Dendritic cell treated with granulocyte-macrophage colony-stimulating factor and Interleukin-4, amounts not matched to agents 40 ng/mL and 50 ng/mL, for 4 days (primary cell): ENCODE results near the gene SLC35F1.
"Not testable (repeated sequence)": the region's sequence is repeated elsewhere in the genome, so short reads cannot be mapped to it uniquely, and the experiment has no call there.

ENCODE experiments used
- H3K27ac Mint-ChIP-seq: one replicate; pipeline ENCODE4 v1.8.0; 2022; ENCODE audit warnings: mild to moderate bottlenecking, mixed read lengths
- H3K27me3 Mint-ChIP-seq: one replicate; pipeline ENCODE4 v1.8.0; 2022; ENCODE audit warnings: mild to moderate bottlenecking, mixed read lengths
- H3K36me3 Mint-ChIP-seq: one replicate; pipeline ENCODE4 v1.8.0; 2022; ENCODE audit warnings: low read depth, mixed read lengths
- H3K4me1 Mint-ChIP-seq: one replicate; pipeline ENCODE4 v1.8.0; 2022; ENCODE audit warnings: low read depth, mixed read lengths
- H3K4me3 Mint-ChIP-seq: one replicate; pipeline ENCODE4 v1.8.0; 2022; ENCODE audit warnings: mild to moderate bottlenecking, moderate library complexity, mixed read lengths
- H3K9me3 Mint-ChIP-seq: one replicate; pipeline ENCODE4 v1.8.0; 2022; ENCODE audit warnings: mixed read lengths
- intact Hi-C: fragments of 100-400 bp; cut with micrococcal nuclease; formaldehyde crosslinking; loops from one replicate; pipeline ENCODE4 v1.15.0; 2022

Gene SLC35F1

GRCh38 chr6:117906958-117907600, at the start of gene SLC35F1:
Gene SLC35F1 (plus strand): TSS chr6:117907264.
- Mint-ChIP-seq H3K9me3 (no peaks in the 10 kb centered on the region), H3K36me3 (no peaks in the 10 kb centered on the region), H3K4me1 (no peaks in the 10 kb centered on the region), H3K27me3 (peaks cover 60% of the 10 kb centered on the region), H3K4me3 (peak within 1 kb of the TSS; percentile 64), H3K27ac (no peak within 1 kb of the TSS)
- intact Hi-C loops, result no loop called here

DNA sequence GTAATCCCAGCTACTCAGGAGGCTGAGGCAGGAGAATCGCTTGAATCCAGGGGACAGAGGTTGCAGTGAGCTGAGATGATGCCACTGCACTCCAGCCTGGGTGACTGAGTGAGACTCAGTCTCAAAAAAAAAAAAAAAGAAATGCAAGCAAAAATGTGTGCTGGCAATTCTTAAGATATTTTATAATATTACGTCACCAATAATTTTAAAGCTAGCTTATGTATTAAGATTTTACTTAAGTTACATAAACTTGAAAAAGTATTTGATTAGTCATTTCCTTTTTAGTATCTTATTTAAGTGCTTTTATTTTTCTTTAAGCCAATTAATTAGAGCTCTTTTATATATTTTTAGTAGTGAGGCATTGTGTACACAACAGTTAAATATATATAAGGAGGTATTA, 48.5 kb upstream of the SLC35F1 start:
- H3K27ac Mint-ChIP-seq, intact Hi-C loops, H3K27me3 Mint-ChIP-seq, H3K36me3 Mint-ChIP-seq, H3K4me1 Mint-ChIP-seq, H3K4me3 Mint-ChIP-seq: not testable (repeated sequence)
- peaks cover 26% of the 10 kb centered on the region for H3K9me3 Mint-ChIP-seq

DNA sequence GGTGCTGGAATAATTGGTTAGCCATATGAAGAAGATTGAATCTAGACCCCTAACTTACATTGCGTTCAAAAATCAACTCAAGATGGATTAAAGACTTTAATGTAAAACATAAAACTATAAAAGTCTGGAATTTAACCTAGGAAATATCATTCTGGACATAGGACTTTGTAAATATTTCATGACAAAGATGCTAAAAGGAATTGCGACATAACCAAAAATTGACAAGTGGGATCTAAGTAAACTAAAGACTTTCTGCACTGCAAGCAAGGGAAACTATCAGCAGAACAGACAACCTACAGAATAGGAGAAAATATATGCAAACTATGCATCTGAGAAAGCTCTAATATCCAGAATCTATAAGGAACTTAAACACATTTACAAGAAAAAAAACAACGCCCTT, 45.5 kb upstream of the SLC35F1 start:
- Mint-ChIP-seq H3K27me3 (no peaks in the 10 kb centered on the region), H3K4me1 (no peaks in the 10 kb centered on the region), H3K27ac (no peak overlapping the region), H3K36me3 (no peaks in the 10 kb centered on the region), H3K4me3 (no peak overlapping the region), H3K9me3 (peaks cover 26% of the 10 kb centered on the region)
- intact Hi-C loops, result no loop called here

GRCh38 chr6:117866561-117866960, 40.5 kb upstream of the SLC35F1 start:
- H3K36me3 Mint-ChIP-seq, result no peaks in the 10 kb centered on the region
- H3K9me3 Mint-ChIP-seq, result peaks cover 12% of the 10 kb centered on the region
- H3K27ac Mint-ChIP-seq, result no peak overlapping the region
- H3K27me3 Mint-ChIP-seq, result no peaks in the 10 kb centered on the region
- no peak overlapping the region for H3K4me3 Mint-ChIP-seq
- H3K4me1 Mint-ChIP-seq, result no peaks in the 10 kb centered on the region
- intact Hi-C loops, result no loop called here

DNA sequence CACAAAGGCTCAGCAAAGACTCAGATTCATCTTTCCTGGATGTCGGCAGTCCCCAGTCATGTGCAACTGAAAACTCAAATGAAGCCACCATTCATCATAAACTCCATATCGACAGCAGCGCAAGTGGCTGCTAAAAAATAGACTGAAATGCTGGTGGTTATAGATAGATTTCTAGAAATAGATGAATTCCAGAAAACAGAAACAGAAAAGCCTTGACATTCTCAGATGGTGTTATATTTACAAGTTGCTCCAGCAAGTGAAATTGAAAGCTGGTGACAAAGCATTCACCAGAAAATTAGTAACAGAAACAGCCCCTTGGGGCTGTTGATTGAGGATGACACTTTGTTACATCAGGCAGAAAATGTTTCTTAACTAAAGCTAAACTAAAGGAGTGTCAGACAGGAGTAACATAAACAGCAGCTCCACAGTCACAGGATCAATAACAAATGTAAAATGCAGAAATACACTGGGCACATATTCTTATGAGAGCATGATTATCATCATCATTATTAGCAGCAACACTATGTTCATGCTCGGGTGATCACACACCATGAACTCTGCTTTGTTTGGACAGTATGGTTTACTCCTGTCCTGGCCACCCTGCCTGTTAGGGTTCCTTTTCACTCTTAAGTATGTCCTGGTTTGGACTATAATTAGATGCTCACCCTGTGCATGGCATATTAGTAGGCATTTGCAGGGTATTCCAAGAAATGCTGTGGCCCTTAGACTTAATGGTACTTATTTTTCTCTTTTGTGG, 36.4 kb upstream of the SLC35F1 start:
- no peaks in the 10 kb centered on the region for H3K4me1 Mint-ChIP-seq
- H3K9me3 Mint-ChIP-seq, result peaks cover 7% of the 10 kb centered on the region
- no peak overlapping the region for H3K4me3 Mint-ChIP-seq
- no peaks in the 10 kb centered on the region for H3K27me3 Mint-ChIP-seq
- H3K36me3 Mint-ChIP-seq, result no peaks in the 10 kb centered on the region
- intact Hi-C loops, result no loop called here
- no peak overlapping the region for H3K27ac Mint-ChIP-seq

DNA sequence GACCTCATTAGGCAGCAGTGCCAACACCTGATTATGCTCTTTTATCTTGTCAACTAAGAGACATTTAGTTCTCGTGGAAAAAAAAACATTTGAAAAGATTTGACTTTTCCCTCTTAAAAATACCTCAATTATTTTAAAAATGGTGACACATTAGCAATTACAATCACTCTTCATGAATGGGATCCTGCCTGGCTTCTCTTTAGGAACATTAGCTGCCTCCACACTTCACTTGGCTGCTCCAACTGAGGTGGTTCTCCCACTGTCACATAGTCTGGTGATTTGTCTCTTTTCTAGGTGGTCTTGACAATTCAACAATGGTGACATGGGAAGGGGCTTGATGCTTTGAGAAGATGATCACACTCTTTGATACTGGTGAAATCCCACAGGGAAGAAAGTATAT, 26.2 kb upstream of the SLC35F1 start:
- intact Hi-C loops, result no loop called here
- no peak overlapping the region for H3K27ac Mint-ChIP-seq
- no peak overlapping the region for H3K4me3 Mint-ChIP-seq
- H3K4me1 Mint-ChIP-seq, result no peaks in the 10 kb centered on the region
- H3K9me3 Mint-ChIP-seq, result no peaks in the 10 kb centered on the region
- no peaks in the 10 kb centered on the region for H3K36me3 Mint-ChIP-seq
- H3K27me3 Mint-ChIP-seq, result no peaks in the 10 kb centered on the region

DNA sequence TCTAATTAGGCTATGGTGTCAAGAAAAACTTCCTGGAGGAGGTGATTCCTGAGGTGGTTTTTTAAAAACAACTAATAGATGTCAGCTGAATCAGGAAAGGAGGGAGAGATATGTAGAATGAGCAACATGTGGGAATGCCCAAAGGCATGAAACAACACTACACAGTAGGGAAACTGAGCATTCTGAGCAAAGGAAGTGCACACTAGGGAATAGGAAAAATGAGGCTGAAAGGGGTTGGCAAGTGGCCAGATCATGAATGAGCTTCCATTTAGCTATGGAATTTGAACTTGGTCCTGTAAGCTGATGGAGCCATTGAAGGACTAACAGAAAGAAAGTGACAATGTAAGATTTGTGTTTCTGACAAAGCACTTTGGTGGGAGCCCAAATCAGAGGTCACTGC, 16.9 kb upstream of the SLC35F1 start:
- Mint-ChIP-seq H3K9me3 (no peaks in the 10 kb centered on the region), H3K4me3 (no peak overlapping the region), H3K36me3 (no peaks in the 10 kb centered on the region), H3K27ac (no peak overlapping the region), H3K27me3 (no peaks in the 10 kb centered on the region), H3K4me1 (no peaks in the 10 kb centered on the region)
- intact Hi-C loops, result no loop called here

- peak overlapping the region; percentile 20 for H3K4me3 Mint-ChIP-seq
- H3K27me3 Mint-ChIP-seq, result peaks cover 60% of the 10 kb centered on the region
- H3K4me1 Mint-ChIP-seq, result no peaks in the 10 kb centered on the region
- intact Hi-C loops, result no loop called here
- no peaks in the 10 kb centered on the region for H3K9me3 Mint-ChIP-seq
- H3K27ac Mint-ChIP-seq, result no peak overlapping the region
- no peaks in the 10 kb centered on the region for H3K36me3 Mint-ChIP-seq
Measured at GRCh38 chr6:117906507-117906957, 532 bp upstream of the SLC35F1 start.

GRCh38 chr6:117907601-117908245, 659 bp downstream of the SLC35F1 start:
- H3K27ac Mint-ChIP-seq, result no peak overlapping the region
- no peaks in the 10 kb centered on the region for H3K4me1 Mint-ChIP-seq
- no peaks in the 10 kb centered on the region for H3K36me3 Mint-ChIP-seq
- no peaks in the 10 kb centered on the region for H3K9me3 Mint-ChIP-seq
- H3K4me3 Mint-ChIP-seq, result peak overlapping the region; percentile 64
- H3K27me3 Mint-ChIP-seq, result peaks cover 60% of the 10 kb centered on the region
- intact Hi-C loops, result no loop called here

DNA sequence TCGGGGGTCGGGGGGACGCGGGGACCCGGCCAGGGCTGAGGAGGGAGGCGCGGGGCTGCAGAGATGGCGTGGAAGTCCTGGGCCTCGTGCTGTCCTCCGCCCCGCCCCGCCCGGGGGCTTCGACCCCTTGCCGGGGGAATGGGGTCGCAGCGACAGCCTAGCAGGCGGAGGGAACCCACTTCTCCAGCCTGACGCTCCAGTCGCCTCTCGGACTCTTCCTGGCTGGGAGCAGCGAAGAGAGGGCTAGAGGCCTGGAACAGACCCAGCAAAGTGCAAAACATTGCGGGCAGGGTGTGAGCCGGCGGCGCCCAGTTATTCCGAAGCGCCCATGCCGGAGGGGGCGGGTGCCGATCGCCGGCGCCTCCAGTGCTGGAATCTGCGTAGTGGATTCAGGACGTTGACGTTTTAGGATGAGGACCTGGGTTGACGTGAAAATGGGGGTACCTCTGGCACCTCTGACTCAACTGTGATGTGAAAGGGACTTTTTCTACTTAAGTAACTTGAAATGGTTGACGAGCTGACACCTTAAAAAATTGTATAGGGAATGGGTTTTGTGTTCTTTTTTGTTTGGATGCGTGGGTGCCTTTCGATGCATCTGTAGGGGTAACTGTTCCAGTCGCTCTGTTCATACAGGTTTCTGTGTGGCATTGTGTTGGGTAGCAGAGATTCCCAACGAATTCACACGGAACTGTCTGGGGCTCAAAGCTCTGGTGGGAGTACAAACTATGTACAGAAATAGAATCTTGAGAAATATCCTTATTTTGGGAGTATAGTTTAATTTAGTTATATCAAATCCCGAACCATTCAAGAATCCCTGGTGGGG, 1.4 kb downstream of the SLC35F1 start:
- no peaks in the 10 kb centered on the region for H3K4me1 Mint-ChIP-seq
- no peak overlapping the region for H3K27ac Mint-ChIP-seq
- no peaks in the 10 kb centered on the region for H3K9me3 Mint-ChIP-seq
- peaks cover 60% of the 10 kb centered on the region for H3K27me3 Mint-ChIP-seq
- H3K36me3 Mint-ChIP-seq, result no peaks in the 10 kb centered on the region
- no peak overlapping the region for H3K4me3 Mint-ChIP-seq
- intact Hi-C loops, result no loop called here

- intact Hi-C loops, result no loop called here
- Mint-ChIP-seq H3K9me3 (no peaks in the 10 kb centered on the region), H3K36me3 (no peaks in the 10 kb centered on the region), H3K27me3 (peaks cover 55% of the 10 kb centered on the region), H3K4me3 (no peak overlapping the region), H3K4me1 (no peaks in the 10 kb centered on the region), H3K27ac (no peak overlapping the region)
Measured at GRCh38 chr6:117909638-117910037, 2.6 kb downstream of the SLC35F1 start.

DNA sequence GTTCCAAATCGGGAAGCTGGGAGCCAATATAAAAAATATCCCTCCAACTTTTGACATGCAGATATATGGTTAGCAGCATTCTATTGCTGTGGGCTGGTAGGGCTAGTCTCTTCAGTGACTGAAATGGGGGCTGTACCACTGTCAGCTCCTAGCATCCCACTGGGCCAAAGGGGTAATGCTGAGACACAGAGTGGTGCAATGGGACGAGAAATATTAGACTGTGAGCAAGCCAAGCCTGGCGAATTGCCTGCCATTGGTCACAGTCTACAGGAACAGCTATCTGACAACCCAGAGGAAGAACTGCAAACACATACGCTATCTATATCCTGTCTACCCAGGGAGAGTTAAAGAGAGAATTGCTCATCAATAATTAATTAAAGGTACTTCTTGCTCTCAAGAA, 3.5 kb downstream of the SLC35F1 start:
- Mint-ChIP-seq H3K4me1 (no peaks in the 10 kb centered on the region), H3K9me3 (no peaks in the 10 kb centered on the region), H3K4me3 (no peak overlapping the region), H3K36me3 (no peaks in the 10 kb centered on the region), H3K27ac (no peak overlapping the region), H3K27me3 (peaks cover 47% of the 10 kb centered on the region)
- intact Hi-C loops, result no loop called here

DNA sequence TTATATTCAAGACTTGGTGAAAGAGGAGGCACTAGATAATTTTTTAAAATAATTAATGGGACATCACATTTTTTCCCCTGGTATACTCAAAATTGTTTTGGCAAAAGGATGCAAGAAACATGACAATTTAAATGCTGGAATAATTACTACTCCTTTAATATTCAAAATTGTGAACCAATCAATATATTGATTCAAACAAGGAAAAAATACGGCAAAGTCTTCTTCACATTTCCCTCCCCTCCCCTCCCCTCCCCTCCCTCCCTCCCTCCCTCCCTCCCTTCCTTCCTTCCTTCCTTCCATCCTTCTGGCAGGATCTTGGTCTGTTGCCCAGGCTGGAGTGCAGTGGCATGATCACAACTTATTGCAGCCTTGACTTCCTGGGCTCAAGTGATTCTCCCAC, 4.1 kb downstream of the SLC35F1 start:
- Mint-ChIP-seq H3K4me1 (no peaks in the 10 kb centered on the region), H3K27me3 (peaks cover 41% of the 10 kb centered on the region), H3K36me3 (no peaks in the 10 kb centered on the region), H3K9me3 (no peaks in the 10 kb centered on the region), H3K27ac (no peak overlapping the region), H3K4me3 (no peak overlapping the region)
- intact Hi-C loops, result no loop called here

GRCh38 chr6:117911660-117912059, 4.6 kb downstream of the SLC35F1 start:
- H3K4me1 Mint-ChIP-seq, result no peaks in the 10 kb centered on the region
- H3K9me3 Mint-ChIP-seq, result no peaks in the 10 kb centered on the region
- H3K27me3 Mint-ChIP-seq, result peaks cover 35% of the 10 kb centered on the region
- H3K4me3 Mint-ChIP-seq, result no peak overlapping the region
- H3K27ac Mint-ChIP-seq, result no peak overlapping the region
- H3K36me3 Mint-ChIP-seq, result no peaks in the 10 kb centered on the region
- intact Hi-C loops, result no loop called here
